ENCODE measurements around the gene COX6B2.

COX6B2 gene

GRCh38 chr19:55314396-55314795 is 40.1 kb downstream of the COX6B2 start (continued):
- no peak for TF ChIP-seq ZNF8 (CRISPR knock-in tag; IDR thresholded peaks at IDR 0.05)
- no peak for TF ChIP-seq TCF4 (CRISPR knock-in tag; IDR thresholded peaks at IDR 0.05; ENCODE audit: borderline replicate concordance)
- TF ChIP-seq GLIS3 (CRISPR knock-in tag; IDR thresholded peaks at IDR 0.05) = no peak

- ATAC-seq = no peak; the same call in 2 of the 3 replicates
- no peak for TF ChIP-seq TOX (CRISPR knock-in tag; IDR thresholded peaks at IDR 0.05; ENCODE audit: borderline replicate concordance)
- no peak for TF ChIP-seq PPARA (CRISPR knock-in tag; IDR thresholded peaks at IDR 0.05; ENCODE audit: borderline replicate concordance)
- no peak for TF ChIP-seq CSDC2 (CRISPR knock-in tag; IDR thresholded peaks at IDR 0.05)
- TF ChIP-seq, protein P1, sequence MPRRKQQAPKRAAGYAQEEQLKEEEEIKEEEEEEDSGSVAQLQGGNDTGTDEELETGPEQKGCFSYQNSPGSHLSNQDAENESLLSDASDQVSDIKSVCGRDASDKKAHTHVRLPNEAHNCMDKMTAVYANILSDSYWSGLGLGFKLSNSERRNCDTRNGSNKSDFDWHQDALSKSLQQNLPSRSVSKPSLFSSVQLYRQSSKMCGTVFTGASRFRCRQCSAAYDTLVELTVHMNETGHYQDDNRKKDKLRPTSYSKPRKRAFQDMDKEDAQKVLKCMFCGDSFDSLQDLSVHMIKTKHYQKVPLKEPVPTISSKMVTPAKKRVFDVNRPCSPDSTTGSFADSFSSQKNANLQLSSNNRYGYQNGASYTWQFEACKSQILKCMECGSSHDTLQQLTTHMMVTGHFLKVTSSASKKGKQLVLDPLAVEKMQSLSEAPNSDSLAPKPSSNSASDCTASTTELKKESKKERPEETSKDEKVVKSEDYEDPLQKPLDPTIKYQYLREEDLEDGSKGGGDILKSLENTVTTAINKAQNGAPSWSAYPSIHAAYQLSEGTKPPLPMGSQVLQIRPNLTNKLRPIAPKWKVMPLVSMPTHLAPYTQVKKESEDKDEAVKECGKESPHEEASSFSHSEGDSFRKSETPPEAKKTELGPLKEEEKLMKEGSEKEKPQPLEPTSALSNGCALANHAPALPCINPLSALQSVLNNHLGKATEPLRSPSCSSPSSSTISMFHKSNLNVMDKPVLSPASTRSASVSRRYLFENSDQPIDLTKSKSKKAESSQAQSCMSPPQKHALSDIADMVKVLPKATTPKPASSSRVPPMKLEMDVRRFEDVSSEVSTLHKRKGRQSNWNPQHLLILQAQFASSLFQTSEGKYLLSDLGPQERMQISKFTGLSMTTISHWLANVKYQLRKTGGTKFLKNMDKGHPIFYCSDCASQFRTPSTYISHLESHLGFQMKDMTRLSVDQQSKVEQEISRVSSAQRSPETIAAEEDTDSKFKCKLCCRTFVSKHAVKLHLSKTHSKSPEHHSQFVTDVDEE (CRISPR knock-in tag; IDR thresholded peaks at IDR 0.05) = no peak
- TF ChIP-seq, protein P2, sequence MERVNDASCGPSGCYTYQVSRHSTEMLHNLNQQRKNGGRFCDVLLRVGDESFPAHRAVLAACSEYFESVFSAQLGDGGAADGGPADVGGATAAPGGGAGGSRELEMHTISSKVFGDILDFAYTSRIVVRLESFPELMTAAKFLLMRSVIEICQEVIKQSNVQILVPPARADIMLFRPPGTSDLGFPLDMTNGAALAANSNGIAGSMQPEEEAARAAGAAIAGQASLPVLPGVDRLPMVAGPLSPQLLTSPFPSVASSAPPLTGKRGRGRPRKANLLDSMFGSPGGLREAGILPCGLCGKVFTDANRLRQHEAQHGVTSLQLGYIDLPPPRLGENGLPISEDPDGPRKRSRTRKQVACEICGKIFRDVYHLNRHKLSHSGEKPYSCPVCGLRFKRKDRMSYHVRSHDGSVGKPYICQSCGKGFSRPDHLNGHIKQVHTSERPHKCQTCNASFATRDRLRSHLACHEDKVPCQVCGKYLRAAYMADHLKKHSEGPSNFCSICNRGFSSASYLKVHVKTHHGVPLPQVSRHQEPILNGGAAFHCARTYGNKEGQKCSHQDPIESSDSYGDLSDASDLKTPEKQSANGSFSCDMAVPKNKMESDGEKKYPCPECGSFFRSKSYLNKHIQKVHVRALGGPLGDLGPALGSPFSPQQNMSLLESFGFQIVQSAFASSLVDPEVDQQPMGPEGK (CRISPR knock-in tag; IDR thresholded peaks at IDR 0.05; ENCODE audit: borderline replicate concordance) = no peak
These were observed 41.7 kb downstream of the COX6B2 start for GRCh38 chr19:55312621-55313512.

DNA sequence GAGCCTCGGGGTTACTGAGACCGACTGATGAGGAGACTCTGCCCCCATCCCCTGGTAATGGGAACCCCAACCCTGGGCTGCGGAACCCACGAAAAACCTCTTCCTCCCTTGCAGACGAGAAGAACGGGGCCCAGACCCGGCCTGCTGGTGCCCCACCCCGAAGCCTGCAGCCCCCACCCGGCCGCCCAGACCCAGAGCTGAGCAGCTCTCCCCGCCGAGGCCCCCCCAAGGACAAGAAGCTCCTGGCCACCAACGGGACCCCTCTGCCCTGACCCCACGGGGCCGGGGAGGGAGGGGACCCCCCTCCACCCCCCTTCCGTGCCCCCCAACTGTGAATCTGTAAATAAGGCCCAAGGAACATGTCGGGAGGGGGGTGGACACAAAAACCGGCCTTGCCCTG is 42.7 kb downstream of the COX6B2 start:
- ATAC-seq = no peak
- TF ChIP-seq, protein P3, sequence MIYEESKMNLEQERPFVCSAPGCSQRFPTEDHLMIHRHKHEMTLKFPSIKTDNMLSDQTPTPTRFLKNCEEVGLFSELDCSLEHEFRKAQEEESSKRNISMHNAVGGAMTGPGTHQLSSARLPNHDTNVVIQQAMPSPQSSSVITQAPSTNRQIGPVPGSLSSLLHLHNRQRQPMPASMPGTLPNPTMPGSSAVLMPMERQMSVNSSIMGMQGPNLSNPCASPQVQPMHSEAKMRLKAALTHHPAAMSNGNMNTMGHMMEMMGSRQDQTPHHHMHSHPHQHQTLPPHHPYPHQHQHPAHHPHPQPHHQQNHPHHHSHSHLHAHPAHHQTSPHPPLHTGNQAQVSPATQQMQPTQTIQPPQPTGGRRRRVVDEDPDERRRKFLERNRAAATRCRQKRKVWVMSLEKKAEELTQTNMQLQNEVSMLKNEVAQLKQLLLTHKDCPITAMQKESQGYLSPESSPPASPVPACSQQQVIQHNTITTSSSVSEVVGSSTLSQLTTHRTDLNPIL (CRISPR knock-in tag; IDR thresholded peaks at IDR 0.05; ENCODE audit: low read depth) = no peak
- TF ChIP-seq SNAI2 (CRISPR knock-in tag; IDR thresholded peaks at IDR 0.05) (no peak), ZFP30 (CRISPR knock-in tag; IDR thresholded peaks at IDR 0.05) (no peak), ZFP3 (CRISPR knock-in tag; IDR thresholded peaks at IDR 0.05) (no peak), RARB (CRISPR knock-in tag; IDR thresholded peaks at IDR 0.05) (no peak), ZNF70 (CRISPR knock-in tag; IDR thresholded peaks at IDR 0.05) (no peak), ZNF565 (CRISPR knock-in tag; conservative IDR thresholded peaks at IDR 0.05; ENCODE audit: low read depth) (no peak), TCF4 (CRISPR knock-in tag; IDR thresholded peaks at IDR 0.05; ENCODE audit: borderline replicate concordance) (no peak)
- TF ChIP-seq, protein P1 (CRISPR knock-in tag; IDR thresholded peaks at IDR 0.05) = no peak

DNA sequence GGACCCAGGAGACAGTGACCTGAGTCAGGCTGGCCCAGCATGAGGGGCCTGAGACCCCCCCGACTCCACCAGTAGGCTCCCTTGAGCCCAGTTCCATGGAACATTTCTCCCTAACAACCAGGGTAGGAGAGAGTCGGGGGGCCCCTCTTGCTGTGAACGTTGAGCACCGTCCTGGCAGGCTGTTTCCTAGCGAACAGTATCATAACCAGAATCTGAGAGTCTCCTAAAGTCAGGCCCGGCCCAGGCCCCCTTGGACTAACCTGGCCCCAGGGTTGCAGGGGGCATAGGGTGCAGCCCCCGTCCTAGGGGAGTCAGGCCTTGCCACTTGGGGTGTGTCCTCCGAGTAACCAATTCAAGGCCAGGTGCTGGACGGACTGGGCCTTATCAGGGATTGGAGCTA is 43.1 kb downstream of the COX6B2 start:
- no peak for ATAC-seq
- TF ChIP-seq GLIS3 (CRISPR knock-in tag; IDR thresholded peaks at IDR 0.05) (no peak), CSDC2 (CRISPR knock-in tag; IDR thresholded peaks at IDR 0.05) (no peak), ZNF565 (CRISPR knock-in tag; conservative IDR thresholded peaks at IDR 0.05; ENCODE audit: low read depth) (no peak), ZNF8 (CRISPR knock-in tag; IDR thresholded peaks at IDR 0.05) (no peak)
- TF ChIP-seq, protein P2 (CRISPR knock-in tag; IDR thresholded peaks at IDR 0.05; ENCODE audit: borderline replicate concordance) = no peak
- TF ChIP-seq, protein P4, sequence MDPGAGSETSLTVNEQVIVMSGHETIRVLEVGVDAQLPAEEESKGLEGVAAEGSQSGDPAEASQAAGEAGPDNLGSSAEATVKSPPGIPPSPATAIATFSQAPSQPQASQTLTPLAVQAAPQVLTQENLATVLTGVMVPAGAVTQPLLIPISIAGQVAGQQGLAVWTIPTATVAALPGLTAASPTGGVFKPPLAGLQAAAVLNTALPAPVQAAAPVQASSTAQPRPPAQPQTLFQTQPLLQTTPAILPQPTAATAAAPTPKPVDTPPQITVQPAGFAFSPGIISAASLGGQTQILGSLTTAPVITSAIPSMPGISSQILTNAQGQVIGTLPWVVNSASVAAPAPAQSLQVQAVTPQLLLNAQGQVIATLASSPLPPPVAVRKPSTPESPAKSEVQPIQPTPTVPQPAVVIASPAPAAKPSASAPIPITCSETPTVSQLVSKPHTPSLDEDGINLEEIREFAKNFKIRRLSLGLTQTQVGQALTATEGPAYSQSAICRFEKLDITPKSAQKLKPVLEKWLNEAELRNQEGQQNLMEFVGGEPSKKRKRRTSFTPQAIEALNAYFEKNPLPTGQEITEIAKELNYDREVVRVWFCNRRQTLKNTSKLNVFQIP (CRISPR knock-in tag; IDR thresholded peaks at IDR 0.05; ENCODE audit: borderline replicate concordance, low read depth) = no peak

Data from SK-N-SH treated with all-trans-retinoic acid at 6 μM for 48 hours (cell line).